ENCODE measurements around the gene C1orf53. TPM values are rescaled to one million over a fixed set of nuclear protein-coding genes. Genes with fewer than 3 reads are reported as not detected.

The C1orf53 gene
- total and polyA plus RNA-seq, 2 of the 13 experiments (the other 11 are each of a cell fraction or from before 2014, with no cell fraction given): 5.8 to 10.1 TPM

GRCh38 chr1:197905699-197906351, 3.4 kb downstream of the C1orf53 start:
- Histone ChIP-seq H3K79me2 (ENCODE audit: insufficient read depth, low read length) (no peaks in the 10 kb centered on the region), H3K4me1 (ENCODE audit: insufficient read depth, low read length) (peaks cover 41% of the 10 kb centered on the region), H3K9ac (ENCODE audit: insufficient read depth, low read depth, low read length) (no peak overlapping the region), H2AFZ (ENCODE audit: low read length) (no peak overlapping the region), H3K27me3 (ENCODE audit: control insufficient read depth in 1 of 2, insufficient read depth in 2 of 2, low read length in 2 of 2) (peaks cover 2 to 18% of the 10 kb centered on the region in 2 experiments; a peak in 3 of 5 replicates), H3K27ac (ENCODE audit: extremely low read length, insufficient read depth, low read length) (no peak overlapping the region), H3K36me3 (replicated peaks in 1 of 2; ENCODE audit: control insufficient read depth in 1 of 2, insufficient read depth in 2 of 2, low read length in 2 of 2) (no peaks in the 10 kb centered on the region), H3K4me3 (replicated peaks in 1 of 3; ENCODE audit: insufficient read depth in 1 of 3, low read depth in 2 of 3, low read length in 3 of 3) (no peak overlapping the region), H3K4me2 (ENCODE audit: low read depth, low read length) (no peak overlapping the region), H3K9me3 (ENCODE audit: low read length) (no peaks in the 10 kb centered on the region), H4K20me1 (ENCODE audit: insufficient read depth, low read length) (no peaks in the 10 kb centered on the region)
- ATAC-seq (no peak), DNase-seq (ENCODE audit: low spot score) (no peak), FAIRE-seq (no peak)
- BruUV-seq (replicated peaks): no TSS peak
- 25% methylated on average over 5 of the region's 5 CpGs for WGBS (ENCODE audit: low lambda C conversion rate)
- ChIA-PET CTCF (ENCODE audit: low intra/inter-chr PET ratio, low total read pairs) (no interaction called here), POLR2A (interaction anchor here (0.8 kb wide), 1 partner anchor 9 kb away, joined by 3 read pairs; no protein-coding TSS in a partner anchor)
- in situ Hi-C loops (cut with HindIII; ENCODE audit: extremely low pct_ligation_motif_present, low pct_unique_long_range_greater_than_20kb) (no loop called here), intact Hi-C loops (cut with micrococcal nuclease; ENCODE audit: unreplicated experiment) (no loop called here)
- TF ChIP-seq HNRNPK (IDR thresholded peaks at IDR 0.05; ENCODE audit: low read depth, low read length, poor library complexity, severe bottlenecking) (peak; percentile 28), DZIP1 (CRISPR knock-in tag; IDR thresholded peaks at IDR 0.05) (no peak)

DNA sequence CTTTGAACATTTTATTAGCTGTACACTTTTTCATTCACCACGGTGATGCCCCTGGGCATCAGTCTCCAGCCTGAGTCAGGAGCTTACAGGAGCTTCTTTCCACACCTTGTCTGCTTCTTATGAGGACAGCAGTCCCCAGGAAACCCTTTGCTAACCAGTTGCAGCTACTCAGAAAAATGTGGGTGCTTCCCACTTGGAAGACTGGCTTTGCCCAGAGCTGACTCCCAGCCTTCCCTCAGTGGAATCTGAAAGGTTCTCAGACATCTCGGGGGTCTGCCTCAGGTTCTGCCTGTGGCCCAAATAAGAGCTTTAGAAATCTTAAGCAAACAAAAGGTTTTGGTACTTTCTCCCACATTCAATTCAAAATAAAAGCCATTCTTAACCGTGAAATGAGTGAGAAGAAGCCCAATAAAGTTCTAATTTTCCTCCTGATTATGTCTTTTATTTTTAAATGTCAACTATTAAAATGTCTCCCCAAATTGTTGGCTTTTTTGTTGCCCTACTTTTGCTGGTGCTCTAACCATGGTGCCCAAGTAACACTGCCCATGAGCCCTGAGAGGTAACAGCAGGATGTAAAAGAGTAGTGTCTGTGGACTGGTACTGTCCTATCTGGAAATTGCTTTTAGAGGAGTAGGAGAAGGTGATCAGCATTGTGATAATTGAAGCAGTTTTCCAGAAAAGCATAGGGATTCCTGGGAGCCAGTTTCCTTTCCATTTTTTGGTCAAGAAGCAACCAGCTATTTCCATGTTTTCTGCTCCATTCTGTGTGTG, 5.6 kb downstream of the C1orf53 start:
- intact Hi-C loops (cut with micrococcal nuclease; ENCODE audit: unreplicated experiment) (no loop called here), in situ Hi-C loops (cut with HindIII; ENCODE audit: extremely low pct_ligation_motif_present, low pct_unique_long_range_greater_than_20kb) (no loop called here)
- no peak for TF ChIP-seq SMAD9 (CRISPR knock-in tag; IDR thresholded peaks at IDR 0.05)
- no peak for TF ChIP-seq ZNF790 (CRISPR knock-in tag; IDR thresholded peaks at IDR 0.05; ENCODE audit: borderline replicate concordance)
- TF ChIP-seq MIER2 (CRISPR knock-in tag; IDR thresholded peaks at IDR 0.05): no peak
- TF ChIP-seq MED8 (CRISPR knock-in tag; IDR thresholded peaks at IDR 0.05; ENCODE audit: insufficient replicate concordance): no peak
- no peak for TF ChIP-seq KLF16 (CRISPR knock-in tag; IDR thresholded peaks at IDR 0.05)
- no peak for TF ChIP-seq ZSCAN9 (CRISPR knock-in tag; IDR thresholded peaks at IDR 0.05; ENCODE audit: borderline replicate concordance)
- no peak for TF ChIP-seq HOMEZ (CRISPR knock-in tag; IDR thresholded peaks at IDR 0.05; ENCODE audit: low read depth)
- no peak for TF ChIP-seq CCAR2 (optimal IDR thresholded peaks at IDR 0.05; ENCODE audit: low read depth, low read length)

More for the DNA sequence above, 5.6 kb downstream of the C1orf53 start:
- Histone ChIP-seq H3K4me1 (ENCODE audit: insufficient read depth, low read length) (peaks cover 49% of the 10 kb centered on the region), H3K36me3 (replicated peaks in 1 of 2; ENCODE audit: control insufficient read depth in 1 of 2, insufficient read depth in 2 of 2, low read length in 2 of 2) (no peaks in the 10 kb centered on the region), H4K20me1 (ENCODE audit: insufficient read depth, low read length) (no peaks in the 10 kb centered on the region), H3K9ac (ENCODE audit: insufficient read depth, low read depth, low read length) (no peak overlapping the region), H3K4me3 (replicated peaks in 1 of 3; ENCODE audit: insufficient read depth in 1 of 3, low read depth in 2 of 3, low read length in 3 of 3) (no peak overlapping the region), H3K9me3 (ENCODE audit: low read length) (no peaks in the 10 kb centered on the region), H3K27me3 (ENCODE audit: control insufficient read depth in 1 of 2, insufficient read depth in 2 of 2, low read length in 2 of 2) (peaks cover 8 to 39% of the 10 kb centered on the region in 2 experiments; a peak in 3 of 5 replicates), H3K79me2 (ENCODE audit: insufficient read depth, low read length) (no peaks in the 10 kb centered on the region), H2AFZ (ENCODE audit: low read length) (no peak overlapping the region), H3K4me2 (ENCODE audit: low read depth, low read length) (no peak overlapping the region), H3K27ac (ENCODE audit: extremely low read length, insufficient read depth, low read length) (no peak overlapping the region)
- DNase-seq (ENCODE audit: low spot score): no peak
- CTCF ChIA-PET (ENCODE audit: low intra/inter-chr PET ratio, low total read pairs): no interaction called here
- no peak for ATAC-seq
- WGBS (ENCODE audit: low lambda C conversion rate): 58% methylated on average over 3 of the region's 3 CpGs
- POLR2A ChIA-PET: no interaction called here
- no peak for FAIRE-seq
- BruUV-seq (replicated peaks): no TSS peak

Measured in HepG2 (cell line).